K562 (cell line): ENCODE measurements around the gene RHOB. TPM values are rescaled to one million over a fixed set of nuclear protein-coding genes. Genes with fewer than 3 reads are reported as not detected.

ENCODE experiments used
- ADNP ChIP-seq: fragments of 200-800 bp; sonication (Bioruptor generic); IDR thresholded peaks from 2 replicates; pipeline ENCODE4 v1.6.1; 2016; ENCODE audit warnings: missing genetic modification characterization, missing compliant biosample characterization
- CTBP1 ChIP-seq: fragments of 450-650 bp; IDR thresholded peaks from 2 replicates; pipeline ENCODE4 v1.6.1; 2016; ENCODE audit warnings: borderline replicate concordance
- JUND ChIP-seq, 2 experiments: IDR thresholded peaks; 2 replicates in 1 of 2; 3 replicates in 1 of 2; pipeline ENCODE4 v1.6.1; 2011; ENCODE audit warnings: borderline replicate concordance in 2 of 2, low read depth in 2 of 2, low read length in 2 of 2, improper control_type of control experiment in 1 of 2, missing biosample characterization in 1 of 2, missing genetic modification characterization in 1 of 2, missing genetic modification reagents in 1 of 2
- KLF13 ChIP-seq: fragments of 450-650 bp; IDR thresholded peaks from 2 replicates; pipeline ENCODE4 v1.6.1; 2016; ENCODE audit warnings: missing genetic modification characterization, low read depth, mild to moderate bottlenecking, missing compliant biosample characterization, moderate library complexity, borderline replicate concordance
- RCOR1 ChIP-seq, 2 experiments: IDR thresholded peaks; 2 replicates each; pipeline ENCODE4 v1.6.1; 2012; ENCODE audit warnings: low read depth in 2 of 2, low read length in 2 of 2, borderline replicate concordance in 1 of 2, improper control_type of control experiment in 1 of 2
- TAF15 ChIP-seq: fragments of 200-400 bp; formaldehyde crosslinking; IDR thresholded peaks from 2 replicates; pipeline ENCODE4 v1.6.1; 2017; ENCODE audit warnings: mild to moderate bottlenecking, low read depth, low read length, moderate library complexity
- TARDBP ChIP-seq: fragments of 450-650 bp; IDR thresholded peaks from 2 replicates; pipeline ENCODE4 v1.6.1; 2016
- ZNF184 ChIP-seq: sonication (generic); formaldehyde crosslinking; IDR thresholded peaks from 2 replicates; pipeline ENCODE4 v1.5.0; 2020; ENCODE audit warnings: missing genetic modification reagents
- ZNF507 ChIP-seq: conservative IDR thresholded peaks from 2 replicates; pipeline ENCODE4 v1.6.1; 2017; ENCODE audit warnings: missing genetic modification characterization, missing compliant biosample characterization
- ZNF75A ChIP-seq: fragments of 450-650 bp; formaldehyde crosslinking; IDR thresholded peaks from 2 replicates; pipeline ENCODE4 v1.4.0; 2020; ENCODE audit warnings: mild to moderate bottlenecking
- polyA plus RNA-seq, 8 experiments: library from polyadenylated mRNA; depleted of rRNA in 4 of 8; stranded (reverse) in 5 of 8; unstranded in 3 of 8; fragments of >200 nt; fragmentation: Nextera tagmentation in 2 of 8; fragmentation: Illumina TruSeq in 1 of 8; extraction: Ambion mirVana in 2 of 8; extraction: Trizol in 1 of 8; gene quantifications; 2 replicates each; pipeline versions ENCODE4 v1.2.1 to v1.2.3, GENCODE V29; 2011 to 2014; ENCODE audit warnings: inconsistent platforms in 1 of 8, missing spikeins in 1 of 8
- total RNA-seq, 7 experiments: library from RNA; depleted of rRNA in 6 of 7; stranded (reverse); fragments of >200 nt in 6 of 7; fragmentation: Illumina TruSeq in 2 of 7; extraction: Trizol in 2 of 7; gene quantifications; 2 replicates each; pipeline versions ENCODE4 v1.2.1 to v1.2.3, GENCODE V29; 2011 to 2021; ENCODE audit warnings: low replicate concordance in 1 of 7
- TF ChIP-seq, protein P1 (sequence below): sonication (generic); formaldehyde crosslinking; IDR thresholded peaks from 2 replicates; pipeline ENCODE4 v1.8.0; 2023; ENCODE audit warnings: mild to moderate bottlenecking, missing genetic modification reagents
- TF ChIP-seq, protein P2 (sequence below): IDR thresholded peaks from 2 replicates; pipeline ENCODE4 v1.6.1; 2016; ENCODE audit warnings: missing genetic modification characterization, missing compliant biosample characterization
- TF ChIP-seq, protein P3 (sequence below): fragments of 250-450 bp; sonication (Bioruptor Pico); IDR thresholded peaks from 2 replicates; pipeline ENCODE4 v1.8.0; 2021; ENCODE audit warnings: moderate library complexity, mild to moderate bottlenecking, inconsistent platforms
- TF ChIP-seq, protein P4 (sequence below): fragments of 450-650 bp; formaldehyde crosslinking; IDR thresholded peaks from 2 replicates; pipeline ENCODE4 v1.4.0; 2022; ENCODE audit warnings: mild to moderate bottlenecking, moderate library complexity
- TF ChIP-seq, protein P5 (sequence below): sonication (generic); formaldehyde crosslinking; IDR thresholded peaks from 2 replicates; pipeline ENCODE4 v1.8.0; 2023; ENCODE audit warnings: missing genetic modification reagents, mild to moderate bottlenecking, borderline replicate concordance
- TF ChIP-seq, protein P6 (sequence below): sonication (generic); formaldehyde crosslinking; IDR thresholded peaks from 2 replicates; pipeline ENCODE4 v1.9.0; 2022; ENCODE audit warnings: mild to moderate bottlenecking, missing genetic modification reagents

The RHOB gene
- total and polyA plus RNA-seq, 9 of the 15 experiments (the other 6 are each of a cell fraction or from before 2014, with no cell fraction given) = 0.07 to 4.8 (median 1.1) TPM

DNA sequence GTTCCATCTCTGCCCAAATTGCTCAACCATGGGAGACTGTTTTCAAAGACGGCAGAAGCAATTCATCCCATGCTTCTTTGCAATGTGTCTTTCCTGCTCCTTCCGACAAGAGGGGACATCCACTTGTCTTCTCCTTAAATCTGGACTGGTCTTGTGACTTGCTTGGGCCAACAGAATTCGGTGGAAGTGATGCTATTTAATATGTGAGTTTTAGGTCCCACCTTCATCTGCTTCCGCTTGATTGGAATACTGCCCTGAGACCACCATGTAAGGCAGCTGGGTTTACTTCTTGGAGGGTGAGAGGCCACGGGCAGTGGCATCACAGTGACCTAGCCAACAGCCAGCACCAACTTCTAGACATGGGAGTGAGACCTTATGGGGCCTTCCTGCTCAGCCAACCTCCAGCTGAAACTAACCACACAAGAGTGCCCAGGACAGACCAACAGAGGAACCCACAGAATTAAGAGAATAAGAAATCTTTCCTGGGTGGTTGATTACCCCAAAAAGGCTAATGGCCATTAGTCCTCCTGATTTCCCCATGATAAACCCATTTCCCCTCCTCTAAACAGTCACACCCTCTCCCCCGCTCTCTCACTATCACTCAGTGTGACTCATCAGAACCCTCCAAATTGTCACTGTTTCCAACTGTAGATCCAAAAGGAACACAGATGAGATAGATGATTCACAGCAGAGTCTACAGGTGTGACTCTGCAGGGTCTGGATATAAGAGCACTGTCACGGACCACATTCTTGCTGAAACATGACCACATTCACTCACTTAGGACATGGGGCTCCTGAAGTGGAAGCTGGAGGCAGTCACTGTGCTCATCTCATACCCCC, 16.2 kb upstream of the RHOB start (continued):
- TF ChIP-seq, protein P1, sequence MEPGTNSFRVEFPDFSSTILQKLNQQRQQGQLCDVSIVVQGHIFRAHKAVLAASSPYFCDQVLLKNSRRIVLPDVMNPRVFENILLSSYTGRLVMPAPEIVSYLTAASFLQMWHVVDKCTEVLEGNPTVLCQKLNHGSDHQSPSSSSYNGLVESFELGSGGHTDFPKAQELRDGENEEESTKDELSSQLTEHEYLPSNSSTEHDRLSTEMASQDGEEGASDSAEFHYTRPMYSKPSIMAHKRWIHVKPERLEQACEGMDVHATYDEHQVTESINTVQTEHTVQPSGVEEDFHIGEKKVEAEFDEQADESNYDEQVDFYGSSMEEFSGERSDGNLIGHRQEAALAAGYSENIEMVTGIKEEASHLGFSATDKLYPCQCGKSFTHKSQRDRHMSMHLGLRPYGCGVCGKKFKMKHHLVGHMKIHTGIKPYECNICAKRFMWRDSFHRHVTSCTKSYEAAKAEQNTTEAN (CRISPR knock-in tag) = no peak
- TF ChIP-seq ZNF184 (no peak), CTBP1 (peak; percentile 95), RCOR1 (IDR thresholded peaks at IDR 0.05; ENCODE audit: borderline replicate concordance in 1 of 2, low read depth in 2 of 2, low read length in 2 of 2) (peak in 1 of 2 experiments; percentile 84; a peak in 2 of 4 replicates), KLF13 (tag) (no peak), TAF15 (no peak), ZNF507 (no peak), ADNP (tag) (no peak), TARDBP (no peak), JUND (IDR thresholded peaks at IDR 0.05; ENCODE audit: borderline replicate concordance, low read depth, low read length) (peak; percentile 94), JUND (tag; IDR thresholded peaks at IDR 0.05; ENCODE audit: borderline replicate concordance, low read depth, low read length) (peak; percentile 95), ZNF75A (CRISPR knock-in tag) (no peak)
- TF ChIP-seq, protein P2, sequence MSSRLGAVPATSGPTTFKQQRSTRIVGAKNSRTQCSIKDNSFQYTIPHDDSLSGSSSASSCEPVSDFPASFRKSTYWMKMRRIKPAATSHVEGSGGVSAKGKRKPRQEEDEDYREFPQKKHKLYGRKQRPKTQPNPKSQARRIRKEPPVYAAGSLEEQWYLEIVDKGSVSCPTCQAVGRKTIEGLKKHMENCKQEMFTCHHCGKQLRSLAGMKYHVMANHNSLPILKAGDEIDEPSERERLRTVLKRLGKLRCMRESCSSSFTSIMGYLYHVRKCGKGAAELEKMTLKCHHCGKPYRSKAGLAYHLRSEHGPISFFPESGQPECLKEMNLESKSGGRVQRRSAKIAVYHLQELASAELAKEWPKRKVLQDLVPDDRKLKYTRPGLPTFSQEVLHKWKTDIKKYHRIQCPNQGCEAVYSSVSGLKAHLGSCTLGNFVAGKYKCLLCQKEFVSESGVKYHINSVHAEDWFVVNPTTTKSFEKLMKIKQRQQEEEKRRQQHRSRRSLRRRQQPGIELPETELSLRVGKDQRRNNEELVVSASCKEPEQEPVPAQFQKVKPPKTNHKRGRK (tag) = no peak
- TF ChIP-seq, protein P3, sequence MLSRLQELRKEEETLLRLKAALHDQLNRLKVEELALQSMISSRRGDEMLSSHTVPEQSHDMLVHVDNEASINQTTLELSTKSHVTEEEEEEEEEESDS = no peak
- TF ChIP-seq, protein P4, sequence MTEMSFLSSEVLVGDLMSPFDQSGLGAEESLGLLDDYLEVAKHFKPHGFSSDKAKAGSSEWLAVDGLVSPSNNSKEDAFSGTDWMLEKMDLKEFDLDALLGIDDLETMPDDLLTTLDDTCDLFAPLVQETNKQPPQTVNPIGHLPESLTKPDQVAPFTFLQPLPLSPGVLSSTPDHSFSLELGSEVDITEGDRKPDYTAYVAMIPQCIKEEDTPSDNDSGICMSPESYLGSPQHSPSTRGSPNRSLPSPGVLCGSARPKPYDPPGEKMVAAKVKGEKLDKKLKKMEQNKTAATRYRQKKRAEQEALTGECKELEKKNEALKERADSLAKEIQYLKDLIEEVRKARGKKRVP (CRISPR knock-in tag) = no peak
- TF ChIP-seq, protein P5, sequence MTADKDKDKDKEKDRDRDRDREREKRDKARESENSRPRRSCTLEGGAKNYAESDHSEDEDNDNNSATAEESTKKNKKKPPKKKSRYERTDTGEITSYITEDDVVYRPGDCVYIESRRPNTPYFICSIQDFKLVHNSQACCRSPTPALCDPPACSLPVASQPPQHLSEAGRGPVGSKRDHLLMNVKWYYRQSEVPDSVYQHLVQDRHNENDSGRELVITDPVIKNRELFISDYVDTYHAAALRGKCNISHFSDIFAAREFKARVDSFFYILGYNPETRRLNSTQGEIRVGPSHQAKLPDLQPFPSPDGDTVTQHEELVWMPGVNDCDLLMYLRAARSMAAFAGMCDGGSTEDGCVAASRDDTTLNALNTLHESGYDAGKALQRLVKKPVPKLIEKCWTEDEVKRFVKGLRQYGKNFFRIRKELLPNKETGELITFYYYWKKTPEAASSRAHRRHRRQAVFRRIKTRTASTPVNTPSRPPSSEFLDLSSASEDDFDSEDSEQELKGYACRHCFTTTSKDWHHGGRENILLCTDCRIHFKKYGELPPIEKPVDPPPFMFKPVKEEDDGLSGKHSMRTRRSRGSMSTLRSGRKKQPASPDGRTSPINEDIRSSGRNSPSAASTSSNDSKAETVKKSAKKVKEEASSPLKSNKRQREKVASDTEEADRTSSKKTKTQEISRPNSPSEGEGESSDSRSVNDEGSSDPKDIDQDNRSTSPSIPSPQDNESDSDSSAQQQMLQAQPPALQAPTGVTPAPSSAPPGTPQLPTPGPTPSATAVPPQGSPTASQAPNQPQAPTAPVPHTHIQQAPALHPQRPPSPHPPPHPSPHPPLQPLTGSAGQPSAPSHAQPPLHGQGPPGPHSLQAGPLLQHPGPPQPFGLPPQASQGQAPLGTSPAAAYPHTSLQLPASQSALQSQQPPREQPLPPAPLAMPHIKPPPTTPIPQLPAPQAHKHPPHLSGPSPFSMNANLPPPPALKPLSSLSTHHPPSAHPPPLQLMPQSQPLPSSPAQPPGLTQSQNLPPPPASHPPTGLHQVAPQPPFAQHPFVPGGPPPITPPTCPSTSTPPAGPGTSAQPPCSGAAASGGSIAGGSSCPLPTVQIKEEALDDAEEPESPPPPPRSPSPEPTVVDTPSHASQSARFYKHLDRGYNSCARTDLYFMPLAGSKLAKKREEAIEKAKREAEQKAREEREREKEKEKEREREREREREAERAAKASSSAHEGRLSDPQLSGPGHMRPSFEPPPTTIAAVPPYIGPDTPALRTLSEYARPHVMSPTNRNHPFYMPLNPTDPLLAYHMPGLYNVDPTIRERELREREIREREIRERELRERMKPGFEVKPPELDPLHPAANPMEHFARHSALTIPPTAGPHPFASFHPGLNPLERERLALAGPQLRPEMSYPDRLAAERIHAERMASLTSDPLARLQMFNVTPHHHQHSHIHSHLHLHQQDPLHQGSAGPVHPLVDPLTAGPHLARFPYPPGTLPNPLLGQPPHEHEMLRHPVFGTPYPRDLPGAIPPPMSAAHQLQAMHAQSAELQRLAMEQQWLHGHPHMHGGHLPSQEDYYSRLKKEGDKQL (CRISPR knock-in tag) = no peak
- TF ChIP-seq, protein P6, sequence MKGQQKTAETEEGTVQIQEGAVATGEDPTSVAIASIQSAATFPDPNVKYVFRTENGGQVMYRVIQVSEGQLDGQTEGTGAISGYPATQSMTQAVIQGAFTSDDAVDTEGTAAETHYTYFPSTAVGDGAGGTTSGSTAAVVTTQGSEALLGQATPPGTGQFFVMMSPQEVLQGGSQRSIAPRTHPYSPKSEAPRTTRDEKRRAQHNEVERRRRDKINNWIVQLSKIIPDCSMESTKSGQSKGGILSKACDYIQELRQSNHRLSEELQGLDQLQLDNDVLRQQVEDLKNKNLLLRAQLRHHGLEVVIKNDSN = no peak
